ENCODE results near the gene VPS26C. TPM values are rescaled to one million over a fixed set of nuclear protein-coding genes. Genes with fewer than 3 reads are reported as not detected.
"Not testable (repeated sequence)": the region's sequence is repeated elsewhere in the genome, so short reads cannot be mapped to it uniquely, and the experiment has no call there.

VPS26C gene
- 41.4 TPM for polyA plus RNA-seq (2013, experiment 1 of 2; ENCODE audit: insufficient read length)
- polyA plus RNA-seq (2013, experiment 2 of 2; ENCODE audit: insufficient read length): 37.5 TPM

GRCh38 chr21:37267269-37268185 is at the start of gene VPS26C:
Gene VPS26C, minus strand, starts transcription at chr21:37267334. Its CDS starts 40 bp downstream, at chr21:37267294.
- DNase-seq: peak; percentile 100

GRCh38 chr21:37316072-37316471 is 48.9 kb upstream of the VPS26C start:
- not testable (repeated sequence) for DNase-seq

DNA sequence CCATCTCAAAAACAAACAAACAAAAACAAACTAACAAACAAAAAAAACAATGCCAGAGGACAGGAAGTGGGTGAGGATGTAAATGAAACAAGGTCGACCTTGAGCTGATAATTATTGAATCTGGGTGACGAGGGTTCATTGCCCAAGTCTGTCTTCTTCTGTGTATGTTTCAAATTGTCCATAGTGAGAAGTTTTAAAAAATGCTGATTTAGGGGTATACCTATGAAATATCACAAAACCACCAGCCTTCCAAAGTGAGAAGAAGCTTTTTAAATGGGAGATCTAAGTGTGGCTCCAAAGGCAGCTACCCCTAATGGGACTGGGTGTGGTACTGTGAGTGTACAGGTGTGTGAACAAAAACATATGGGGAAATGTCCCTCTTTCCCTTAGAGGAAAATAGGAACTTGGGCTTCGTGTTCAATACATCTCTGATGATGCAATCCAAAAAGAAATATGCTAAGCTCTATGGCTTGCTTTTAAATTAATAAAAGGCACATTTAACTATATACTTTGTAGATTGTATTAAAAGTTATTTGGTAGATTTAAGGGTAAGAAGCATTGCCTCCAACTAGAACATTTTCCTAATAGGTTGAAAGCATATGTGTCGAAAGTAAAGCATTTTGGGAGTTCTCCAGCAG is 33.1 kb upstream of the VPS26C start:
- no peak for DNase-seq

DNA sequence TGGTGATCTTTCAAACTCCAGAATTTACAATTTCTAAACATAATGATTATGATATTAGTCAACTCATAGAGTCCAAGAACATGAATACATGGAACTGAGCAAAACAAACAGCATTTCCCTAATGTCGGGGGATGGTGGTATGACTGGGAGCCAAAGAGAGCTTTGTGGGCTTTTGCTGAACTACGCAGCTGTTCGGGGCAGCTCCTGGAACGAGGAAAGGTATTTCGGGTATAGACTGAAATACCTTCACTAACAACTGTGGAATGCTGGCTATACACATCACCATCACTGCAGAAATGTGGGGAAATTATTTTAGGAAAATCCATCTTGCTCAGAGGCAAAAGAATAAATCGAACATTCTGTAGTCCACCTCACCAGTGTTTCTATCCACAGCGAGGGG is 30.2 kb upstream of the VPS26C start:
- DNase-seq: no peak

DNA sequence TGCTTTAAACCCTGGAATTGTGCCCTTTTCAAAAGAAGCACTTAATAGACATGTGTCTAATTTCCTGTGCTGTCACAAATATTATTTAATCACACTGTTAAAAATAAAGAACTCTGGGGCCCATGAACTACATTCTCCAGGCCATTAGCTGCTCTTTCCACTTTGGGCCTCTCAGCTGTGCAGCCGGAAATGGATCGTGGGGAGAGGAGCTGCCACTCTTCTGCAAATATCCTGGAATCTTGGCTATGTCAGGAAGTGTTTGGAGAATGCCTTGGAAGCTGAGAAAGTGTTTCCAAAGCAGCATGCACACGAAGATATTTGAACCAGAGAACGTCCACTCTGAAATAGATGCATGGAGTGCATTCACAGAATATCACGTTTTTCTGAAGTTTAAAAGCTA is 27.5 kb upstream of the VPS26C start:
- peak; percentile 45 for DNase-seq

DNA sequence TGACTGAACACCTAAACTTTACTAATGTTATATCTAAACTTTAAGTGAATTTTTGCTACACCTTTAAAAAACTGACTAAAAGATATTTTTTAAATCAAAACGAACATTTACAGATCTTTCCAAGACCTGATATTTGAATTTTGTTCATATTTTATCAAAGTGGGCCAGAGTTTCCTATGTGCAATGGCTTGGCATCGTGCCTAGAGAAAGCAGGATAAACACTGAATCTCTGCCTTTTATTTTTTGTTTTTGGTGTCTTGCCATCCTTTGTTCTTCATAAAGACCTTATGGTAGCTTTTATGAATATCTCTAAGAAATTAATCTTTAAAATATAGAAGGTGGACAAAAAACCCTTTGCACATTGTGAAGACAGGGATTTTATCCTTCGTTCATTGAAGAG is 25.8 kb upstream of the VPS26C start:
- no peak for DNase-seq

DNA sequence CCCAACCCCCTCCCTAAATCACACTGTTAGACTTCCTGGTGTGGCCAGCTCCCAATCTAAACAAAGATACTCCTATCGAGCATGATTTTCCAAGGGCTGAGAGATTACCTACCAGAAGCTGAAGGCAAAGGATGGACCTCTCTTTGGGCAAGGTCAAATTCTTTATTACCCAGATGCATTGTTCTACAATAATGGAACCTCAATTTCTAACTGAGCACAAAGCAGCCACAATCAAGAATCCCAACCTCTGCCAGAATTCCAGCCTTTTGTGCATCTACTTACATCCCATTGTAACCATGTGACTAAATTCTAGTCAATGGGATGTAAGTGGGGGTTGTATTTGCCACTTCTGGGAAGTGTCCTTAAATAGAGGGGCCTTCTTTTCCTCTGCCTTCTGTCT is 24.9 kb upstream of the VPS26C start:
- DNase-seq: no peak

GRCh38 chr21:37283191-37283710 is 16.1 kb upstream of the VPS26C start:
- DNase-seq: not testable (repeated sequence)

GRCh38 chr21:37282602-37283001 is 15.5 kb upstream of the VPS26C start:
- not testable (repeated sequence) for DNase-seq

- DNase-seq: no peak
Observed at GRCh38 chr21:37281993-37282392, 14.9 kb upstream of the VPS26C start.

GRCh38 chr21:37281579-37281978 is 14.4 kb upstream of the VPS26C start:
- DNase-seq: no peak

DNA sequence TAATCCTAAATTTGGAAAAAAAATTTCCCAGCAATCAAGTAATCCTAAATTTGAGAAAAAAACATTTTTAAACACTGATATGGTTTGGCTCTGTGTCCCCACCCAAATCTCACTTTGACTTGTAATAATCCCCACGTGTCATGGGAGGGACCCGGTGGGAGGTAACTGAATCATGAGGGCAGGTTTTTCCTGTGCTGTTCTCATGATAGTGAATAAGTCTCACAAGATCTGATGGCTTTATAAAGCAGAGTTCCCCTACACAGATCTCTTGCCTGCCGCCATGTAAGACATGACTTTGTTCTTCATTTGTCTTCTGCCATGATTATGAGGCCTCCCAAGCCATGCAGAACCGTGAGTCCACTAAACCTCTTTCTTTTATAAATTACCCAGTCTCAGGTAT is 12.1 kb upstream of the VPS26C start:
- DNase-seq: not testable (repeated sequence)

- DNase-seq: no peak
Observed at GRCh38 chr21:37278199-37278598, 11.1 kb upstream of the VPS26C start.

- DNase-seq: no peak
Observed at GRCh38 chr21:37276377-37276776, 9.2 kb upstream of the VPS26C start.

DNA sequence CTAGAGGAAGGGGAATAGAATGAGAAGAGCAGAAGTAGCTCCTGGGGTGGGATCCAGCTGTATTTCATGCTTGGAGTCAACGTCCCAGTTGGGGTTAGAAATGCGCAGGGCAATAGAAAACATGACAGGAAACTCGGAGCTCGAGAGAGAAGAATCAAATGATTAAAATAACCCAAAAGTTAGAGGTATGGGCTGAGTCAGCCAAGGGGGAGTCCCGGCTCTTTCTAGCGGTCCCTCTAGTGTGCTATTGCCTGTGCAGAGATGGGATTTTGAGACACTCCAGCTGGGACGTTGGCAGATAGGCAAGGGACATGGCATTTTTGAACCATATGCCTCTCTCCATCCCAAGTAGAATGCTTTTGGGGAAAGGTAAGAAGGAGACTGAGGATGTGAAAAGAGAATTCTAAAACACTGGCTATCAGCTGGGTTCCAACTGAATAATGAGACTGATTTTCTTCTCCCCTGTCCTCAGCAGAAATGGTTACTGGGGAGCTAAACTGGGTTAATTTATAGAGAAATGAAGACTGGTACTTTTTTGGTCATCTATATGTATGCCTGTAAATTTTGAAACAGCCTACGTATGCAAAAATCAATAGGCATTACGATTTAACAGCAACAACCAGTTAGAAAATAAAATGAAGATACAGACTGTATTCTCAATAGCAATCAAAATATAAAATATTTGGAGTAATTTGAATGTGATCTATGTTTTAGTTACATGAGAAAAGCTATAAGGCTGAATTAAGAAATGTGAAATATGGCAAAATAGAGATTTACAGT is 7.0 kb upstream of the VPS26C start:
- no peak for DNase-seq

- DNase-seq: no peak
Observed at GRCh38 chr21:37273440-37273839, 6.3 kb upstream of the VPS26C start.

DNA sequence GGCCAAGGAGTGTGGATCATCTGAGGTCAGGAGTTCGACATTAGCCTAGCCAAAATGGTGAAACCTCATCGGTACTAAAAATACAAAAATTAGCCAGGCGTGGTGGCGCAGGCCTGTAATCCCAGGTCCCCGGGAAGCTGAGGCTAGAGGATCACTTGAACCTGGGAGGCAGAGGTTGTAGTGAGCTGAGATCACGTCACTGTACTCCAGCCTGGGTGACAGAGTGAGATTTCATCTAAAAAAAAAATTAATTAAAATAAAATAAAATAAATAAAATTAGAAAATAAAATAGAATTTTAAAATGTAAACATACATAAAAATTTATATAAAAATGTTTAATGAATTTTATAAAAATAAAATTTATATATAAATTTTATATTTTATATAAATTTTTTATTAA is 5.8 kb upstream of the VPS26C start:
- no peak for DNase-seq

DNA sequence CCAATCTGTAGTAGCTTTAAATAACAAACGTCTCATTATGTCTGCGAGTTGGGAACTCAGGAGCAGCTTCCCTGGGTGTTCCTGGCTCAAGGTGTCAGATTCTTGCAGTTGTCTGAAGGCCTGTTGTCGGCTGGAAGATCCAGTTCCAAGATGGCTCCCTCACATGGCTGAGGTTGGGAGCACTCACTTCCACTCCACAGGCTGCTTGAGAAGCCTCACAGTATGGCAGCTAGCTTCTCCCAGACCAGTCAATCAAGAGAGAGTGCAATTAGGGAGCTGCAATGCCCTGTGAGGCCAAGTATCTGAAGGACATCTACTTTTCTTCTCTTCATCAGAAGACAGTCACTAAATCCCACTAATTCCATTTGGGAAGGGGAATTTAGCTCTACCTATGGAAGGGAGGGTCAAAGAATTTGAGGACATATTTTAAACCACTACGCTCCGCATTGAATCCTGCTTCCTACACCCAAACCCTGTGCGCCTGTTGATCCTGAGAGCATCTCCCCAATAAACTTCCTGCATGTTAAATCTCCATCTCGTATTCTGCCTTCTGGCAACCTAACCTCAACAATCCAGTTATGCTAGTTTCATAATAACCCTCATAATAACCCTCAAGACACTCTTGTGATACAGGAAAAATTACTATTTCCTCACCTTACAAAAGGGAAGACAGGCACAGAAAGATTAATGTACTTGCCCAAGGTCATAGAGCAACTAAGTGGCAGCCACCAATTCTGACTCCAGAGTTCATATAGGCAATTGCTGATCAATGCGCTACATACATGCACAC is 3.6 kb upstream of the VPS26C start:
- DNase-seq: no peak

GRCh38 chr21:37269481-37269880 is 2.3 kb upstream of the VPS26C start:
- no peak for DNase-seq

DNA sequence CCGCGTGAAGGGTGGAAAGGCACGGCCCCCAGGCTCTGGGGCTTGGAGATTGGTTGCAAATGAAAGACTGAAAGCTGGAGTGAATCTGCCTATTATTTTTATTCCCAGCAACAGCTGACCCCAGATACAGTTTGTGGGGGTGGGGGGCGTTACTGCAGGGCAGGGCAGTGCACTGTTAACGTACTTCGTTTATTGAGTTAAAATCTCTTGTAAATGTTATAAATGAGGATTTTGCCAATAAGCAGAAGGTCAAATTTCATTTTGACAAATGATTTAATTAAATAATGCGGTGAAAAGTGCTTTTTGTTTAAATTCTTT is 1.0 kb upstream of the VPS26C start:
- no peak for DNase-seq

GRCh38 chr21:37266515-37267221 is 466 bp downstream of the VPS26C start:
- peak; percentile 22 for DNase-seq
